NCI-H2227 (cell line): ENCODE data around the gene CCDC90B.
"Not testable (repeated sequence)": the region's sequence is repeated elsewhere in the genome, so short reads cannot be mapped to it uniquely, and the experiment has no call there.

Source experiments
- DNase-seq: peaks from one replicate; lab custom pipeline; 2025; ENCODE audit not compliant: unreplicated experiment; lab: John Stamatoyannopoulos, UW

The CCDC90B gene

DNA sequence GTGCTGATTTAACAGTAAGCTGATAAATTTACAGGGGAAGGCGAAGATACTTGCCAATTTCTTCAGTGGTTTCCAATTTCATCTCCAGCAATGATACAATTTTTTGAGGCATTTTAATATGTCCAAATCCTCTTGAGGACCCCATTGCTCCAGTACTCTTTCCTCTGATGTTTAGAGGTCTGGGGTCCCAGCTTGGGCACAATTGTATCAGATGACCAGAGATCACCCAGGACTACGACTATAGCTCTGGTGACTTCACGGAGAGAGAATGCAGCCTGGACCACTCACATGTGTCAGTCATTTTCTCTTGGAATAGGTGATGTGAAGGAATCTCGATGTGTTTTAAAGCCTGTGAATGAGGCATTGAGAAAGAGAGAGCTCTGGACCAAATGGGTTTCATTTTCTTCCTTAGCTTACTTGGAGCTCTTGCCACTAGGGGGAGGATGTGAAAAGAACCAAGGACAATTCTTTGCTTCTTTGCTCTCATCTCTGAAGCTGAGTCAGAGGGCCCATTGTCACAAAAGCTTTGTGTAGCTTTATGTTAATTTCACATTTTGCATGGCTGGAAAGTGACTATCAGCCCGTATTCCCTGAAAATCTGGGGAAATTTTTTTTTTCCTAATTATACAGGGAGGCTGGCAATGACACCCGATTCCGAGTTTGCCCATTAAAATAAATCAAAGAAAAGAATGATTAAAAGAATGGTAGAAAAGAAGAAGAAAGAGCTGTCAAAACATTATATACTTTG, 6.7 kb upstream of the CCDC90B start:
- peak; percentile 71 for DNase-seq

DNA sequence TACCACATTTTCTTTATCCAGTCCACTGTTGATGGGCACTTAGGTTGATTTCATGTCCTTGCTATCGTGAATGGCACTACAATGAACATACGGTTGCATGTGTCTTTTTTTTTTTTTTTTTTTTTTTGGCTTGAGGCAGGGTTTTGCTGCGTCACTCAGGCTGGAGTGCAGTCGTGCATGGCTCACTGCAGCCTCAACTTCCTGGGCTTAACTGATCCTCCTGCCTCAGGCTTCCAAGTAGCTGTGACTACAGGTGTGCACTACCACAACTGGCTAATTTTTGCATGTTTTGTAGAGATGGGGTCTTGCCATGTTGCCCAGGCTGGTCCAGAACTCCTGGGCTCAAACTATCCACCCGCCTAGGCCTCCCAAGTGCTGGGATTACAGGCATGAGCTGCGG, 1.5 kb upstream of the CCDC90B start:
- no peak for DNase-seq

DNA sequence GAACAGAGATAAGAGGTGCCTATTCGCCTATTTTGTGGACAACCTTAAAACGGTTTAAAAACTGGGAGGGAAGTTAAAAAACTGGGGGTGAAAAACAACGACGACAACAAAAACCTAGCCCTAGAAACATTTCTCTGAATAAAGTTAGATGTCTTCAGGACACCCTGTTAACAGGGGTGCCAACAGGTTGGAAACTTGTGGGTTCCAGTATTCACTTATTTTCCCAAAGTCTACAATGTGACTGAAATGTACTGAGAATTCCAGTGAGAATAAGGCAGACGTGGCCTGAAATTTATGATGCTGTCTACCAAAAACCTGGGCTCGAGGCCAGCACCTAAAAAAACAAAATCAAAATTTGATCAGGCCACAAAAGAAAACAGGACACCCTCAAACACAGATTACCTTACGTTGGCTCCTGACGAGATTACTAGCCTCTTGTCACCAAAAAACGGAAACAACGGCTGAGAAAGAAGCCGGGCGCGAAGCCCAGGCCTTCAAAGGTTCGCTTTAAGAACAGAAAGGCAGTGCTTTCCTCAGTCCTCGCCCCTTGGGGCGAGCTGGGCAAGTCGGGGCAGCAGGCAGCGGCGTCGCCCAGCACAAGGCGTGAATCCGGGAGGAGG, 906 bp downstream of the CCDC90B start:
- DNase-seq = no peak

DNA sequence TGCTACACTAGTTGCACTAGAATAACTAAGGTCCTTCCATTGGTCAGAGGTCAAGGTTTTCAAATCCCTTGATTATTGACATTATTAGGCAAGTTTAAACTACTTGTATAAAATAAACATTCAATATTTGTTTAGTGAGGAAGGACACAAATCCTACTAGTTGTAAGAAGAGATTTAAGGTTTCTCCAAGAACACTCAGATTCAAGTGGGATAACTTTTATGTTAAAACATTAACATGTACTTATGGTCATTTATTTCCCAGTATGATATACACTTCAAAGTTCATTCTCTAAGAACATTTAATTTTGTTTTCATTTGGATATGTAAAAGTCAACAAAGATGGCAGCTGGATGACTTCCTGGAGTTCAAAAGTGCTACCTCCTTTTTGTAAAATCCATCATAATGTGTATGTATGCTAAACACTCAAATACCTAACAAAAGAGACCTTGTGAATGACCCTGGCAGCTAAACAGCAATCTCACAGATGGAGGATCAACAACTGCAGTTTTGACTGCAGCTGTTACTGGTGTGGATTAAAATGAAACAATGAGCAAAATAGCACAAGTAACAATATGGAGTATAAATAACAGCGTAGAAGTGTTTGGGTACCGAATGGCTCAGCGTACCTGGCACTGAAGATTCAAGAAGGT, 1.5 kb downstream of the CCDC90B start:
- no peak for DNase-seq

DNA sequence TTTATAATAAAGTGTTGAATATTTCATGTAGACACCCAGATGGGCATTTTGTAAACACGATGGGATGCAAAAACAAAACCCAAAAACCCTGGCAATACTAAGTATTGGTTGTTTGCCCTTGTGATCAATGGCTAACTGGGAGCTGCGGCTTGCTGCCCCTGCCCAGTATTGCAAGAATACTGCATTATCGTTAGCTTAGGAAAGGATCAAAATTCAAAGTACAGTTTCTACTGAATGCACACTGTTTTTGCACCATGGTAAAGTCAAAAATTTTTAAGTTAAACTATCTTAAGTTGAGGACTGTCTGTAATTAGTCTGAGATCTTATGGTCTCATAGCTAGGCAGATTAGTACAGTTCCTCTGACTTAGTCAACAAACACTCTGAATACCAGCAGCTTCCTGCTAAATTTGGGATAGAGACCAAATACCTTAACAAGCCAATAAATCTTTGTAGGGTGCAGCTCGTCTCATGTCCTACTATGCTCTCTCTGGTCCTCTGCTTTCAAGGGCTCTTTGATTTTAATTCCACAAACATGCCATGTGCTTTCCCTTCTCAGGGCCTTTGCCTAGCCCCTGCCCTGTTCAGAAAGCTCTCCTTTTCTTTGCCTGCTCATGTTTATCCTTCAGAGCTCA, 4.0 kb downstream of the CCDC90B start:
- DNase-seq = no peak

DNA sequence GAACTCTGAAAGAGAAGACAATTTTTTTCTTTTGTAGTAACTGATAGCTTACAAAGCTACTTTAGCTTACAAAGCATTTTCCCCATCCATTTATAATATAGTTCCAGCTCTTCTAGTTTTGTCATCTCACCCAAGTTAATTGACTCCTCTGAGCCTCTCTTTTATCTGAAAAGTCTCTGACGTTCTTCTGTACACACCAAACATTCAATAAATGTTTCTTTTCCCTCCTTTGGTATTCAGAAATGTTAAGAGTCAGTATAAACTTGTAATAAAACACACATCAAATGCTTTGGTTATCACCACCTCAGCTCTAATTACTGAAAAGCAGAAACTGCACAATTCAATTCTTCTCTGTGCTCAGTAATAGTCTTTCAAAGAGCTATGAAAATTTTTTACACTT, 5.9 kb downstream of the CCDC90B start:
- DNase-seq = no peak

DNA sequence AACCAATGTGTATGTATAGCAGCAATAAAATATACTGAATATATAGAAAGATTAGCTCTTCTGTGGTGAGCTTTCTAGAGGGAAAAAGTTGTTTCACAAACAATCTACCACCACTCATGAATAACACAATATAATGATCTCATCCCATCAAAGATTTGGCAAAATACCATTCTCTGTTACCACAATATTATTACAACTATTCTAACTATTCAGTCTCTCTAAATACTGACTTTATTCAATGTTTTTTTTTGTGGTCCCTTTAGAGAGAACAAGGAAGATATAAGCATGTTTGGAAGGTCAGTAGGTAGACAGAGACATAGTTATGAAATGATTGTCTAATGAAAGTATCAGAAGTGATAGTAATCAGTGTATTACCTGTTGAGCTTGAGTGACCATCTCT, 7.8 kb downstream of the CCDC90B start:
- DNase-seq = no peak

DNA sequence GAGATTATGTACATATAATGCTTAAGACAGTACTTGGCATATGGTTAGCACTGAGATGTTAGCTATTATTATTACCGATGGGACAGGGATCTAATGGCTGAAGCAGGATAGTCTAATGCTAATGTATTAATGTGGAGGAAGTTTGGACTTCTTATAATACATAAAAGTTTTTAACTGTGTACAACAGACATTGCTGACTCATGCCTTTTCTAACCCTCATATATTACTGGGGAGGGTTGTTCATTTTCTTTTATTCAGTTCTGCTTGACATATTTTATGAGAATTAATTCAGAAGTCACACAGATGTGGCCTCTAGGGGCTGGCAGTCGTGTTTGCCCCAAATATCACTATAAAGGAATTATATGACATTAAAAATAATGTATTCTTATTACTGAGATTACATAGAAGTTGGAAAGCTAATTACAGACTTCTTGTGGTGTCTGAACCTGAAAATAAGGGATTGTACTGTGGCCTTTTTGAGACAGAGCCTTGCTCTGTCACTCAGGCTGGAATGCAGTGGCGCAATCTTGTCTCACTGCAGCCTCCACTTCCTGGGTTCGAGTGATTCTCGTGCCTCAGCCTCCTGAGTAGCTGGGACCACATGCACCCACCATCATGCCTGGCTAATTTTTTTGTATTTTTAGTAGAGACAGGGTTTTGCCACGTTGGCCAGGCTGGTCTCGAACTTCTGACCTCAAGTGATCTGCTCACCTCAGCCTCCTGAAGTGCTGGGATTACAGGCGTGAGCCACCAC, 10.1 kb downstream of the CCDC90B start:
- no peak for DNase-seq

DNA sequence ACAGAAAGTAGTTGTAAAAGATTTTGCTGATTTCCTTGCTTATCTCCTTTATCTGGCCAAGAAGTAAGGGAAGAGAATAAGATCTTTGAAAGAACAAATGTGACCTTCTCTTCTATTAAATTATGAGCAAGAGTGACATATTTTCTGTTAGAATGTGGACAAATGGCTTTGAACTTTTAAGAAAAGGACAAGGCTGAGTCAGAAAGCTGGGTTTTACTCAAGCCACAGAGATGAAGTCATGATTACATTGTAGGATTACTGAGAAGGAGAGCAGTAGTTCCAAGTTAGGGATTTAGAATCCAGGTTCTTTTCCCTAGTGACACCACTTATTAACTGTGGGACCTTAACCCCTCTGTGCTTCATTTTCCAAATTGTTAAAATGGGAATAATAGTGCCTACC, 13.5 kb downstream of the CCDC90B start:
- DNase-seq = no peak

DNA sequence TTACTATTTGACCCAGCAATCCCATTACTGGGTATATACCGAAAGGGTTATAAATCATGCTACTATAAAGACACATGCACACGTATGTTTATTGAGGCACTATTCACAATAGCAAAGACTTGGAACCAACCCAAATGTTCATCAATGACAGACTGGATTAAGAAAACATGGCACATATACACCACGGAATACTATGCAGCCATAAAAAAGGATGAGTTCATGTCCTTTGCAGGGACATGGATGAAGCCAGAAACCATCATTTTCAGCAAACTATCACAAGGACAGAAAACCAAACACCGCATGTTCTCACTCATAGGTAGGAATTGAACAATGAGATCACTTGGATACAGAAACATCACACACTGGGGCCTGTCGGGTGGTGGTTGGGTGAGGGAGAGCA, 14.4 kb downstream of the CCDC90B start:
- DNase-seq = not testable (repeated sequence)

DNA sequence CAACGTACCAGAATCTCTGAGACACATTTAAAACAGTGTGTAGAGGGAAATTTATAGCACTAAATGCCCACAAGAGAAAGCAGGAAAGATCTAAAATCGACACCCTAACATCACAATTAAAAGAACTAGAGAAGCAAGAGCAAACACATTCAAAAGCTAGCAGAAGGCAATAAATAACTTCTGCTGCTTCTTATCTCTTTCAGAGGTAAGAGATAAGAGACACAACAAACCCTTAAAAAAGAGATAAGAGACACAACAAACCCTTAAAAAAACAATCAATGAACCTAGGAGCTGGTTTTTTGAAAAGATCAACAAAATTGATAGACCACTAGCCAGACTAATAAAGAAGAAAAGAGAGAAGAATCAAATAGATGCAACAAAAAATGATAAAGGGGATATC, 17.1 kb downstream of the CCDC90B start:
- DNase-seq = not testable (repeated sequence)

DNA sequence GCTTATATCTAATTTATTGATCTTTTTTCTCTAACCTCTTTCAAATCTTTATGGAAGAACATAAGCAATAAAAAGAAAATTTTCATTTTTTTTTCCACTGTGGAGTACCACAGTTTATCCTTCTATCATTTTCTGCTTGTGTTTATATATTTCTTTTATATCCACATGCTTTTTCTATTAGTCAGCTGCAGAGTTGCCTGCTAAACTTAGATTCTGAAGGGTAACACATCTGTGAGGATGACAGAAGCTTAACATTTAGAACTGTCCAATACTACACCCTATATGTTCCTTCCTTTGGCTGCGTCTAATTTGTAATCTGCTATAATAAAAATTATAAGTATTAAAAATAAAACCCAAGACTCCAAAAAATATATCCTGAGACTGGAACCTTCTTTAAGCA, 20.8 kb downstream of the CCDC90B start:
- DNase-seq = no peak

DNA sequence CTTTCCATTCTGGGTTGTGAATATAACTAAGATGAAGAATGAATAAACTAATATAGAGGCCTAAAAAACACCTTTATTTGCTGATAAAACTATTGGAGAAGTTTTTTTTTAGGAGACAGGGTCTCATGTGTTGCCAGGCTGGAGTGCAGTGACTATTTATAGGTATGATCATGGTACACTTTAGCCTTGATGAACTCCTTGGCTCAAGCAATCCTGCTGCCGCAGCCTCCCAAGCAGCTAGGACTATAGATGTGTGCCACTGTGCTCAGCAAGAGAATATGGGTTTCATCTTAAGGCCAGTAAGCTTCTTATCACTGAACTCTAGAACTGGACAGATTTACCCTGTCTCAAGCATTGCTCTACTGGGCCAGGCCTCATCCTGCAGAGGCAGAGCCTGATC, 26.6 kb downstream of the CCDC90B start:
- DNase-seq = no peak

DNA sequence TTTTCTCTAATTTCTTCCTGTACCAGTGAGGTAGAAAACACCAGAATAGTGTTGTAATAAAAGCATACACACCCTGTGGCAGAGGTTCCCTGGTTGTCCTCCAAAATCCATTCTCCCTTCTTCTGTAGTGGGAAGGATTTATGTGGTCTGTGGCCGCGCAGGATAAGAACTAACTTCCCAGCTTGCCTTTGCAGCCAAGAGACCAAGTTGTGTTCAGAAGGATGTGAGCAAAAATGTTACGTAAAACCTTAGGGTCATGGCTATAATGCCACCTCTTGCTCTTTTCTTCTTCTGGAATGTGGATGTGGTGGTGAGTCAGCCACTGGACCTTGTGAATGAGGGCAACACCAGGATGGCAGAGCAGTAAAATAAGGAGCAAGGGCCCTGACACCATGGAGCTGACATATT, 28.4 kb downstream of the CCDC90B start:
- DNase-seq = no peak

DNA sequence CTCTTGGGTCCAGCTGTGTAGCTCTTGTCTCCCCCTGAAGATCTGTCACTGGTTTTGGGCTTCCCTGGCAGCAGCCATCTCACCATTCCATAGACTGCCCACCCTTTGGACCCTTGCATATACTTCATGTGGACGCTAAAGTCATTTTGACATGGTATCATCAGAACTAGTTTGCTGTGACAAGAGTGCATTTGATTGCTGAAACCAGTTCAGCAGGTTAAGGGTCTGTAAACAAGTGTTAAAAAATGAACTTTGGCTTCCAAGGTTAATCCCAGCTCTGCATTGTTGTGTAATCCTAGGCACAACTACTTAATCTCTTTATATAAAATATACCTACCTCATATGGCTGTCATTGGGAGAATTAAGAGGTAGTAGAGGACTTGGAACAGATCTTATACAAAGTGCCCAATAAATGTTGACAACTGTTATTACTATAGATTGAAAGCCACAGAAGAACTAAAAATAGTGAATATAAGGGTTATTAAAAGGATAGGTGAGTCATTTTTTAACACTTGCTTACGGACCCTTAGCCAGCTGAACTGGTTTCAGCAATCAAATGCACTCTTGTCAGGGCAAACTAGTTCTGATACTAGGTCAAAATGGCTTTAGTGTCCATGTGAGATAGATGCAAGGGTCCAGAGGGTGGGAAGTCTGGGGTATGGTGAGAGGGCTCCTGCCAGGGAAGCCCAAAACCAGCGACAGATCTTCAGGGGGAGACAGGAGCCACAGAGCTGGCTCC, 29.4 kb downstream of the CCDC90B start:
- no peak for DNase-seq

DNA sequence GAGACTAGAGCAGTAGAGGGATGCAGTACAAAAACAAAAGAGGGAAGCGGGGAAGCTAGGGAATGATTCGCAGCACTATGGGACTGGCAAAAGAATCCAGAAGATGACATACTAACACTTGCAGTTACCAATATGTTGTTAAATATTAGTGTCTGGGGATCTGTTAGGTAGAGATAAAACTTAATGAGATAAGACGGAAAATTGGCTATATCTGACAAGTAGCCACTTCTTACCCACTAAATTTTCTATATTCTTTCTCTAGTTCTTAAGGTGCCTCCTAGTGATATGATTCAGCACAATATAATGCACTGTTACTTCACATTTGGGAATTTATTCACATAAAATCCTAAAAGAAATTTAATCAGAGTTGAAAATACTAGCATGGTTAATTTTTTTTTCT, 30.8 kb downstream of the CCDC90B start:
- DNase-seq = no peak

DNA sequence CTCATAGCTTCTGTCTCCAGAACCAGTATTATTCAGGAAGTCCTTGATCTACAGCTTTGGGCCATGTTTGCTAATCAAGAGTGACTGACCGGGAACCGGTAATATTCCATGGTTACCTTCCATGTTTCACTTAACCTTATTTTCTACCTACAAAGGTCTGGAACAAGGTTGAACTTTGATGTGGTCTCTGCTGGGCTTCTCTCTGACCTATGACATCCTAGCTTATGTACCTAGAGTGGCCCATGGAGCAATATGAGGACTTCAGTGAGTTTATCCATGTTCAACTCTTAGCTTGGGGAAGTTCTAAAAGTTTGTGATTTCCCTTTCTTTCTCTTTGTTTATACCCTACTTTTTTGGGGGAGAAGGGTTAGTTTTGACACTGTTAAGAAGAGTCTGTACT, 33.2 kb downstream of the CCDC90B start:
- no peak for DNase-seq

DNA sequence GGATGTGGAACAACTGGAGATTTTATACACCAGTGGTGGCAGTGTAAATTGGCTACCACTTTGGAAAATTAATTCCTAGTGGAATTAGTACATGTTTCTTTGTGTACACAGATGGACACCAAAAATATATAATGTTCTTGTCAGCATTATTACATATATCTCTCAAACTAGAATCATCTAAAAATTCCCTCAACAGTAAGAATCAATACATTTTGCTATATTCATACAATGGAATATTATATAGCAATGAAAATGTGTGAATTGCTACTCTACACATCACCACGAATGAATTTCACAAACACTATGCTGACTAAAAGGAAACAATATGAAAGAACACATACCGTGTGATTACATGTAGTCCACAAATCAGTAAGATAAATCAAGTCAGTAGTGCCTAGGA, 33.9 kb downstream of the CCDC90B start:
- no peak for DNase-seq

DNA sequence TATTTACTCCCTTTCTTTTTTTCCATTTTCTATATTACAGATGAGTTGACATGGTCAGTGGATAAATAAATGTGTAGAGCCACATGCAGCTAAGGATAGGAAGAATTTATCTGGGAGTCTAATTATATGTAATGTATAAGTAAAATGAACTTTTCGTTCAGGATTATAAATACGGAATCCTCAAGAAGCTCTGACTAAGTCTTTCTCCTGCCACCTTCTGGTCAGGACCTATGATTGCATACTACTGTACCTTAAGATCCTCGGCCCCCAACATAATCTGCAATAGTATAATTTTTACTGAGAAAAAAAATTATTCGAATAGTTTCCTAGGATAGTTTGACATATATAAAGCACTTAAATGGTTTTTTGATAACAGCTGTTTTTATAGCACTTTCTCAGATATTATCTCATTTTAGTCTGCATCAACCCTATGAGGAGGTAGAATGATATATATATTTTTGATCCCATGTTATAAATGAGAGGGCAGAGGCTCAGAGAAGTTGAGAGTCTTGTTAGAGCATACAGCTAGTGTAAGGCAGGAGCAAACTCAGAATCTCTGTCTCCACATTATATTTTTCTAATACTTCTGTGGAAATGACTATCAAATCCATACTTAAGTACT, 36.1 kb downstream of the CCDC90B start:
- peak; percentile 2 for DNase-seq

DNA sequence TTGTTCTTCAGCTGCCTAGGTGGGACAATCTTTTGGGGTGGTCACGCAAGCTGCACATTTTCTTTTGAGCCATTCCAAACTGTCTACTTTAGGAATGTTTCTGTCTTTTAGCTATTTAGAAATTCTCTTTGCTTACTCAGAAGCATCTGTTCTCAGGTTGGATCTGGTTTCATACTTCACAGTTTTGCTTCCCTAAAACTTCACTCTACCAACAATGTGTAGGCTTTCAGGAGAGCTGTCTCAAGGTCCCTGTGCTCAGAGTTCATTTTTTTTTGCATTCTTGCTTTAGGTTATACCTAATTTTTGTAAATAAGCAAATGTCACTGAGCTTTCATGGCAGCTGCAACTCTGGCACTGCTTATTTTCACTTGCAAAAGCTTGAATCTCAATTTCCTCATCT, 36.7 kb downstream of the CCDC90B start:
- DNase-seq = no peak
